Measurements from ENCODE around the gene DCXR.

Gene DCXR

GRCh38 chr17:82049521-82049971, 12.0 kb upstream of the DCXR start:
- no peak for DNase-seq (ENCODE audit: low read depth)
- no peak overlapping the region for H3K4me3 ChIP-seq (ENCODE audit: low read depth, low read length)
- no peak for TF ChIP-seq CTCF (conservative IDR thresholded peaks at IDR 0.05; ENCODE audit: low read depth, low read length)

- DNase-seq (ENCODE audit: low read depth) = no peak
- H3K4me3 ChIP-seq (ENCODE audit: low read depth, low read length) = no peak overlapping the region
- no peak for TF ChIP-seq CTCF (conservative IDR thresholded peaks at IDR 0.05; ENCODE audit: low read depth, low read length)
Measured at GRCh38 chr17:82049106-82049505, 11.6 kb upstream of the DCXR start.

GRCh38 chr17:82048571-82048971, 11.1 kb upstream of the DCXR start:
- H3K4me3 ChIP-seq (ENCODE audit: low read depth, low read length) = no peak overlapping the region
- TF ChIP-seq CTCF (conservative IDR thresholded peaks at IDR 0.05; ENCODE audit: low read depth, low read length) = no peak
- no peak for DNase-seq (ENCODE audit: low read depth)

- no peak for DNase-seq (ENCODE audit: low read depth)
- no peak overlapping the region for H3K4me3 ChIP-seq (ENCODE audit: low read depth, low read length)
- TF ChIP-seq CTCF (conservative IDR thresholded peaks at IDR 0.05; ENCODE audit: low read depth, low read length) = no peak
Measured at GRCh38 chr17:82047914-82048570, 10.5 kb upstream of the DCXR start.

- DNase-seq (ENCODE audit: low read depth) = no peak
- H3K4me3 ChIP-seq (ENCODE audit: low read depth, low read length) = no peak overlapping the region
- TF ChIP-seq CTCF (conservative IDR thresholded peaks at IDR 0.05; ENCODE audit: low read depth, low read length) = no peak
Measured at GRCh38 chr17:82047379-82047778, 9.9 kb upstream of the DCXR start.

GRCh38 chr17:82046903-82047302, 9.4 kb upstream of the DCXR start:
- TF ChIP-seq CTCF (conservative IDR thresholded peaks at IDR 0.05; ENCODE audit: low read depth, low read length) = no peak
- DNase-seq (ENCODE audit: low read depth) = no peak
- H3K4me3 ChIP-seq (ENCODE audit: low read depth, low read length) = no peak overlapping the region

- no peak overlapping the region for H3K4me3 ChIP-seq (ENCODE audit: low read depth, low read length)
- DNase-seq (ENCODE audit: low read depth) = no peak
- TF ChIP-seq CTCF (conservative IDR thresholded peaks at IDR 0.05; ENCODE audit: low read depth, low read length) = no peak
Measured at GRCh38 chr17:82045936-82046484, 8.5 kb upstream of the DCXR start.

Data from choroid plexus epithelial cell (primary cell).